Activated CD8-positive, alpha-beta memory T cell treated with anti-CD3 and anti-CD28 coated beads for 36 hours (primary cell): ENCODE measurements around the gene ZXDC. TPM values are rescaled to one million over a fixed set of nuclear protein-coding genes. Genes with fewer than 3 reads are reported as not detected.

ENCODE experiments used
- CTCF ChIA-PET: fragments of 350-600 bp; sonication (Branson Sonifier 250); formaldehyde crosslinking; loops from one replicate; lab custom pipeline; 2021; ENCODE audit warnings: antibody characterized with exemption; lab: Charles Lee
- POLR2A ChIA-PET: fragments of 350-600 bp; sonication (Branson Sonifier 250); formaldehyde crosslinking; loops from one replicate; lab custom pipeline; 2021; ENCODE audit warnings: antibody characterized with exemption; lab: Charles Lee
- total RNA-seq, 2 experiments: library from RNA; stranded (reverse); gene quantifications; one replicate each; pipeline ENCODE4 v1.2.3, GENCODE V29; 2021

Gene ZXDC
- 10 to 100 TPM; 20.5 to 21.8 TPM for total RNA-seq

DNA sequence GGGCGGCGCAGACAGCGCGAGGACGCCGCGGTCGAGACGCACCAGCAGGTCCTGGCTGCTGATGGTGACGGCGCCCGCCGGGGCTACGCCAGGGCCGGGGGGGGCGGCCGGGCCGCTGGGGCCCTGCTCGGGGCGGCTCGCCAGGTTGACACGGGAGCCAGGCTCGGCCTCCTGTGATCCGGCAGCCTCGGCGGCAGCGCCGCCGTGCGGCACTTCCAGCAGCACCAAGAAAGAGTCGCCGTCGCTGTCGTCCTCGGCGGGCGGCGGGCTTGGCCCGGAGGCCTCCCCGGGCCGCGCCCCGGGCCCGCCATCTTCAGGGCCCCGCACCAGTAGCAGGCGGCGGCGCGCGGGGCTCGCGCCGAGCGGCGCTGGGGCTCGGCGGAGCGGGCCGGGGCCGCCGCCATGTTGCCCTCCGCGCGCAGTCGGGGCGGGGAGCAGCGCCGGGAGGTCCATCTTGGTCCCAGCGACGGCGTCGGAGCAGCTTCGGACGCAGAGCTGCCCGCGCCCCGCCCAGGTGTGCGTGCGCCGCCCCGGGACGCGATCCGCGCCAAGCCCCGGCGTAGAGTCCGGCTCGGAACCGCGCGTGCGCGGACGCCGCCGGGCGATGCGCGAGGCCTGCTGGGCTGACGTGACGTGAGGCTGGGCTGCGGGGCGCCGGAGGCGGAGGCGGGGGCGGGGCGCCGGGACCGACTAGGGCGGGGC lies at the start of gene ZXDC:
ZXDC (minus strand) TSS at position 479 of the 702 bp plus-strand sequence; CDS start at position 453, 26 bp downstream.
- POLR2A ChIA-PET = interaction anchor here (0.6 kb wide), 2 partner anchors 338 to 880 kb away, joined by 3 to 4 read pairs; no protein-coding TSS in a partner anchor
- CTCF ChIA-PET = interaction anchor here (1.2 kb wide), 1 partner anchor 47 kb away, joined by 3 read pairs; no protein-coding TSS in a partner anchor

DNA sequence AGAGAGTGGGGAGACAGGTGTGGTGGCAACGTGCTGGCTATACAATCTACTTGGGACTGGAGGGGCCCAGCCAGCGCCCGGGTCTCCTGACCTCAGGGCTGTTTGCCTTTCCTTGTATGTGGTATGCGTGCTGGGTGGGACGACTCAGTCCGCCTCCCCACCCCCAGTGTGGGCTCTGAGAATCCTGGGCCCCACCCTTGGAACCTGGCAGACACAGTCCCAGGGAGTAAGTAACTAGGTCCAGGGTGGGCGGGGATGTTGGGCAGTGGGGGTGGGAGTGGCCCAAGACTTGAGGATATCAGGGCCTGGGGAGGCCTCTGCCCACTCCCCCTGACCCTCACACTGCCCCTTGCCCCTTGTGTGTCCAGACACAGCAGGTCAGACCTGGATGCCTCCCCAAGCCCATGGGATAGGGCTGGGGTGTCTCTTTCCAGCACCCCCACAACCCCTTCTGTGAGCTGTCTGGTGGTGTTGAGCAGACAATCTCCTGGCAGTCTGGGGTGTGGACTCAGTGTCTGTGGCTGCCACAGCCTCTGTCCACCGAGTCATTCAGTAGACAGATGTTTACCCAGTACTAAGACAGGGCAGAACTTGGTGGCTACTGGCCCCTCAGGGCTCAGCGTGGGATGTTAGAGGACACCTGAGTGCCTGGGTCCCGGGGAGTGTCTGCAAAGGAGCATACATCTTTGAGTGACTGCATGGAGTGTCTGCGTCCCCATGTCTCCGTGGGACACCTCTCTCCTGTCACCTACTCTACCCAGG lies 49.6 kb upstream of the ZXDC start:
- ChIA-PET POLR2A (no interaction called here), CTCF (interaction anchor here (0.6 kb wide), 1 partner anchor 155 kb away, joined by 3 read pairs; no protein-coding TSS in a partner anchor)

DNA sequence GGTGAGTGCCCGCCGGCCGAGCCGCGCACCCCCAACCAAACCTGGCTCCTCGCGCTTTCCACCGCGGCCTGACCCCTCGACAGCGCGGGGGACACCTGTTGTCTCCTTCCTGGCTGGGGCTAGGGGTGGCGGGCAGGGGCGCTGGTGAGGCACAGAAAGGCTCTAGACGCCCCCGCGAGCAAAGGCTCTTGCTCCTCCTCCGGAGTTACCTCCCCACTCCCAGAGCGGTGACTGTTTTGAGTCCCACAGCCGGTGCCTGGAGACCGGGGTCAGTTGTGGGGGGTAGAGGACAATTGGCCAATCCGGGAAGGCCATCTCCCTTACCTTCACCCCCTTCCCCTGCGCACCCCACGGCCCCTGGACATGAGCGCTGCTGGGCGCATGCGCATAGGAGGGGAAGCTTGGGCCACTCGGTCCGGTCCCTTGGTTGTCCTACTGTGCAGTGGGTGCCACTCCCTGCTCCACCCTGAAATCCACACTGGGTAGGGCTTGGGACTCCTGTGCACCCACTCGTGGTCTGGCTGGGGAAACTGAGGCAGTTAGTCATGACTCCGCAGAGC lies 48.8 kb upstream of the ZXDC start:
- POLR2A ChIA-PET = no interaction called here
- CTCF ChIA-PET = no interaction called here

- POLR2A ChIA-PET = no interaction called here
- CTCF ChIA-PET = interaction anchor here (1.0 to 1.2 kb wide), 2 partner anchors 10 to 155 kb away, joined by 3 read pairs; no protein-coding TSS in a partner anchor
Observed at GRCh38 chr3:126523745-126524428, 48.2 kb upstream of the ZXDC start, which contains the start of gene CHST13. Gene CHST13 (plus strand): TSS chr3:126524155. CDS start chr3:126524333, 178 bp downstream.

- POLR2A ChIA-PET = no interaction called here
- CTCF ChIA-PET = interaction anchor here (0.5 to 1.6 kb wide), 6 partner anchors 8 to 960 kb away, joined by 3 to 5 read pairs (median 3); partner anchors contain the start of gene ZXDC
Observed at GRCh38 chr3:126522363-126522788, 46.7 kb upstream of the ZXDC start.

DNA sequence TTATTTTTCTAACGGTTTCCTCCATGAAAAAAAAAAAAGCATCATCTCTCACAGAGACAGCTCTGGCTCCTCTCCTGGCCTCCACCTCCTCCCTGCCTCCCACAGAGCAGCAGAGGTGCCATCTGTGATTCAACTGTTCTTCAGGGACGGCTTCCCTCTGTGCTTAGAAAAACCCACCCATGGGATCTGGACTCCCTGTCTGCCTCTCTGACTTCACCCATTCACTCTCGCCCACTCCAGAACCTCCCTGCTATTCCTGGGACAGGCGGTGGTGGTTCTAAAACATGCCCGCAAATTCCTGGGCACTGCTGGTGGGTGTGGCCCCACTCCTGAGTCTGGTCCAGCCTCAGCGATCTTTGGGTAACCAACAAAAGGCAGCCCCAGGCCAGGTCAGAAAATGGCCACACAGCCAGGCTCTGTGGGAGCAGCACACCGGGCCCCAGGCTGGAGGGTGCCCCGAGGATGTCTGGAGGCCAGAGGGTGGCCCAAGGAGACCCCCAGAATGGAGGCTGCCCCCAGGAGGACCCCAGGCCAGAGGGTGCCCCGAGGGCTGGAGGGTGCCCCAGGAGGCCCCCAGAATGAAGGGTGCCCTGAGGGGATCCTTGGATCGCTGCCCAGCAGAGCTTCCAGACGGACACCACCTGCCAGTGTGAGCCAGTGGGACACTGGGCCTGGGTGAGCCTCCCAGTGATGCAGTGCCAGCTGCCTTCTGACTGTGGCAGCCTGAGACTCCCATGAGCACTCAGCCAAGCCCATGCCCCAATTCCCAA lies 45.6 kb upstream of the ZXDC start:
- CTCF ChIA-PET = interaction anchor here (0.6 to 1.6 kb wide), 4 partner anchors 9 to 115 kb away, joined by 3 to 5 read pairs (median 4); partner anchors contain the start of gene ZXDC
- POLR2A ChIA-PET = no interaction called here

DNA sequence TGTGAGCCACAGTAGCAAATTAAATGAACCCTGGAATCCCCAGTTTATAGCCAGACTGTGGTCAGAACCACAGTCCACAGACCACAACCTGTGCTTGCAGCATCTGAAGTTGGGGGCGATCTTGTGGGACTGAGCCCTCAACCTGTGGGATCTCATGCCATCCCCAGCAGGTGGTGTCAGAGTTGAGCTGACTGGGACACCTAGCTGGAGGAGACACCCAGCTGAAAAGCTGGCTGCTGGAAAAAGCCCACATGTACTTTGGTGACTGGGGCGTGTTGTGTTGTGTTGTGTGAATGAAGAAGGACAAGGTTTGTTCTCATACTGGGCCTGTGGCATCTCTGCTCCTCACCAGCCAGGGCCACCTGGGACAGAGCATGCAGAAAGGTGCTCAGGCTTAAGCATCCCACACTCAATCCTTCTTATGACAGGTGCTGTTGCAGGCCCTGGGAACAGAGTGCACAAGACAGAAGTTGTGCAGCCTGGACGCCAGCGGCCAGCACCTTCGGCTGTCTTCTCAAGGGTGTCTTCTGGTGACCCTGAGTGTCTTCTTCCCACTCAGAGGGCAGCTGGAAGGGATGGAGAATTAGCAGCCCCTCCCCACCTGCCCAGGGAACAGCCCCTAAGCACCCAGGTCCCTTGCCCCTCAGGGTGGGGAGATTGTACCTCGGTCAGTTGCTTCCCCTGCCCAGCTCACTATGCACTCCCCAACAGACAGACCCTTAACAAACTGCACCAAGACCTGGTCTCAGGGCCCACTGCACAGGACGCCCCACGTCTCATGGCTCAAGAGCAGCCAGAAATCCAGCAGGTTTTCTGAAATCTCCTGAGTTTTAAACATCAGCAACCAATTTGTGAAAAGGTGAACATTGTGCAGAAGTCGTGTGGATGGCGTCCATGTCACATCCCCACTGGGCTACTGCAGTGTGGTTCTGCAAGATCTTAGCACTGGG lies 44.1 kb upstream of the ZXDC start:
- ChIA-PET CTCF (interaction anchor here (0.7 kb wide), 1 partner anchor 9 kb away, joined by 3 read pairs; no protein-coding TSS in a partner anchor), POLR2A (no interaction called here)

DNA sequence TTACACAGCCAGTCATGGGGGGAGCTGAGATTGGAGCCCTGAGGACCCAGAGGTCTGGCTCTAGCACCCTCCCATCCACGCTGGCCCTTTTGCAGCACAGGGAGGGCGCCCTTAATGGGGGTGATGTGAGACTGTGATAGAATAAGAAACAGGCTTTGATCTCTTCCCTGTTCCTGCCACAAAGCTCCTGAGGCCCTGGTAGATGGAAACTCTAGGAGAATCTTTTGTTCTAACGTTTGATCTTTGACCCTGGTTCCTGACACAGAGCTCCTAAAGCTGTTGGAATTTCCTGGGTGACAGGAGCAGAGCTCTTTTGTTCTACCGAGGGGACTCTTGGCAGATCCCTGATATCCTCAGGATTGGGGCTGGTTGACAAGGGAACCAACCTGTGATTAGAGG lies 43.1 kb upstream of the ZXDC start:
- CTCF ChIA-PET = no interaction called here
- POLR2A ChIA-PET = no interaction called here

DNA sequence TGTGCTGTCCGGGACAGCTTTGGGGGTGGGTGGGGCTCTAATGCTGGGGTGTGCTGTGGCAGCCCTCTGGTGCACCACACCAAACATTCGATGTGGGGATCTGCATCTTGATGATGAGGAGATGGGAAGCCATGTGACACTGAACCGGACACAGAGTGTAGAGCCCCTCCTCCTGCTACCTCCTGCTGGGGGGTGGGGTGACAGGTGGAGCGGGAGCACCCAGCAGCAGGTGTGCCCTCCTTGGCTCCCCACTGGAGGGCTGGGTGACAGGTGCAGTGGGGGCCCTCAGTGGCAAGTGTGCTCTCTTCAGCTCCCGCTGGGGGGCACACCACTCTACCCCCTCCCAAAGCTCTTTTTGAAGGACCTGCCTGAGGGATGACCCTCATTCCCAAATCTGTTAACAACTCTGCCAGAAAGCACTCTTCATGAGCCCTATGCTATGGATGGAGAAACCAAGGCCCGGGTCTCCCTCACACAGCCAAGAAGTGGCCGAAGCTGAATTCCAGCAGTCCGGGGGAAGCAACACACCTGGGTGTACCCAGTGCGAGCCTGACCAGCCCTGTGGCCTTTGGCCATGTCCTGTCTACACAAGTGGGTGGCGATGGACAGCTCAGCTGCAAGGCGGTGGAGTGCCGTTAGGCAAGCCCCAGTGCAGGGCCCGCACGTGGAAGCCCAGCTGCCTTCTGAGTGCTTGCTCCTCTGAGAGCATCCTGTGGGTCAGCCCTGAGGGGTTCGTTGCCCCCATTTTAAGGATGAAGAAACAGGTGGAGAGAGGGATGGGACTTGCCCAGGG lies 42.5 kb upstream of the ZXDC start:
- CTCF ChIA-PET = no interaction called here

DNA sequence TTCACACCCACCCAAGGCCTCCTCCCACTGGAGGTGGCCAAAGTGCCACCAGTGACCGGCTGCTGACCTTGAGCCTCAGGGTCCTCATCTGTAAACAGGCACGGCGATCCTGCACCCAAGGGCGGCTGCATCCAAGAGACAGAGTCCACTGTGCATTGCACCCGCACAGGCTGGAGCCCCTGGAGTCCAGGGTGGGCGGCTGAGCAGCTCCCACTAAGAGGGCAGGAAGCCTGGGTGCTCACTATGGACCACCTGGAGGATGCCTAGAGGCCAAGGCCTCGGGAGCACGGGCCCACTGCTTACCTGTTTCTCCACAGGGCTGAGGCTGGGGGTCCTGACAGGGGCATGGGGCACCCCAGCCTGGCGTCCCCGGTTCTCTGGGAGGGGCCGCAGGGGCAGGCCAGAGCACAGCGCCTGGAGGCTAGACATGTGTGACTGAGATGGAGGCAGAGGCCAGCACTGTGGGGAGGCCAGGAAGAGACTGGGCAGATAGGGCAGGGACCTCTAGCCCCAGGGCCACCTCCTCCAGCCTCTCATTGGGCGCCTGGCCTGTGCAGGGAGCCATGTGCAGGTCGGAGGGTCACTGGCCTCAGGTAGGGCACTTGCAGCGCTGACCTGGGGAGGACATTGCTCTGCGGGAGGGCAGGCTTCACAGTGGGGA lies 41.7 kb upstream of the ZXDC start, which contains the start of gene UROC1:
UROC1 (minus strand) TSS at position 483 of the 661 bp plus-strand sequence; CDS start at position 429, 54 bp downstream.
- POLR2A ChIA-PET = no interaction called here
- CTCF ChIA-PET = no interaction called here

More for the DNA sequence above, 42.5 kb upstream of the ZXDC start:
- POLR2A ChIA-PET = no interaction called here

DNA sequence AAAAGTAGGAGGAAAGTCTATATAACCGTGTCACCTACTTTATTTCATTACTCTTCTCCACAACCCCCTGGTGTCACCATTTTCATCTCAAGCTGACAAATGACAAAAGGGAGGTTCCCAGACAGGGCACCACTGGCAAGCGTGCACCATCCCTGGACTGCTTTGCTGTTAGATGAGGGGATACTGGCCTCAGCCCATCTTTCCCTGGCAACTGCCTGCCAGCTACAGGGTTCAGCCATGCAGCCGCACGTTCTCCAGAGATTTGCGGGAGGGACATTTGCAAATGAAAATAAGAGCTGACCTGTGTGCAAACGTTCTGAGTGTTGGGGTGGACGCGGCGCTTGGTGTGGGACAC lies 41.2 kb upstream of the ZXDC start:
- ChIA-PET POLR2A (no interaction called here), CTCF (no interaction called here)

DNA sequence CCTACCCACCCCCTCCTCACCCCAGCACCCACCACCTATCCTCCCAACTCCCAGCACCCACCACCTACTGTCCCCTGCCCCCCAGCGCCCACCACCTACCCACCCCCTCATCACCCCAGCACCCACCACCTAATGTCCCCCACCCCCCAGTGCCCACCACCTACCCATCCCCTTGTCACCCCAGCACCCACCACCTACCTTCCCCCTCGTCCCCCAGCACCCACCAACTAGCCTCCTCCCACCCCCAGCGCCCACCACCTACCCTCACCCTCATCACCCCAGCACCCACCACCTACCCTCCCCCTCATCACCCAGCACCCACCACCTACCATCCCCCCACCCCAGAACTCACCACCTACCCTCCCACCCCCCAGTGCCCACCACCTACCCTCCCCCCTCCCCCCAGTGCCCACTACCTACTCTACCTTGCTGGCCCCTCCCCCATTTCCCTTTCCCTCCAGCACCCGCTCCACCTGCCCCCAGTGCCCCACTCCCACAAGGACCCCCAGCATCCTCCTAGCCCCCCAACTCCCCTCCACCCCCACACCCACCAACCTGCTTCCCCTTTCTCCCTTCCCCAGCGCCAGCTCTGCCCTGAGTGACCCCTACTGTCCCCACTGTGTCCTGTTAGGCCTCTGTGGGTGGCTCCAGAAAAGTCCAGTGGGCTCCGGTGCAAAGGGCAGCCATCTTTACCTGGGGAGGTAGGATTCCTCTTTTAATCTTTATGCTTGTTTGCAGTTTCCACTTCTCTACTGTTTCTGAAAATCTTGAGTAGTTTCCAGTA lies 40.7 kb upstream of the ZXDC start:
- CTCF ChIA-PET = no interaction called here

DNA sequence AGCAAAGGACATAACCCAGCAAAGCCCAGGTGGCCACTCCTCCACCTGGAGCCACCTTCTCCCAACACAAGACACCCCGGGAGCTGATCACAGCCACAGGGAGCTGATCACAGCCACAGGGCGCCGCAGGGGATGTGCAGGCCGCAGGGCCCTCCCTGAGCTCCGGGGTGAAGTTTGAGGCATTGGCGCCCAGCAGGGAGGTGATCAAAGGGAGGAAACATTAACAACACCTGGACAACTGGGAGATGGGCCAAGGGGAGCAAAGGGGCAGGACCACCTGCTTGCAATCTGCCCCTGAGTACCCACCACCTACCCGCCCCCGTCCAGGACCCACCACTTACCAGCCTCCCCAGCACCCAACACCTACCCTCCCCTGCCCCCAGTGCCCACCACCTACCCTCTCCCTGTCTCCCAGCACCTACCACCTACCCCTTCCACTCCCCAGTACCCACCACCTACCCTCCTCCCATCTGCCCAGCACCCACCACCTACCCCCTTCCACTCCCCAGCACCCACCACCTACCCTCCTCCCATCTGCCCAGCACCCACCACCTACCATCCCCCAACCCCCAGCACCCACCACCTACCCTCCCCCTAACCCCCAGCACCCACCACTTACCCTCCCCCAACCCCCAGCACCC lies 39.5 kb upstream of the ZXDC start:
- CTCF ChIA-PET = no interaction called here
- POLR2A ChIA-PET = no interaction called here

More for the DNA sequence above, 40.7 kb upstream of the ZXDC start:
- POLR2A ChIA-PET = no interaction called here

DNA sequence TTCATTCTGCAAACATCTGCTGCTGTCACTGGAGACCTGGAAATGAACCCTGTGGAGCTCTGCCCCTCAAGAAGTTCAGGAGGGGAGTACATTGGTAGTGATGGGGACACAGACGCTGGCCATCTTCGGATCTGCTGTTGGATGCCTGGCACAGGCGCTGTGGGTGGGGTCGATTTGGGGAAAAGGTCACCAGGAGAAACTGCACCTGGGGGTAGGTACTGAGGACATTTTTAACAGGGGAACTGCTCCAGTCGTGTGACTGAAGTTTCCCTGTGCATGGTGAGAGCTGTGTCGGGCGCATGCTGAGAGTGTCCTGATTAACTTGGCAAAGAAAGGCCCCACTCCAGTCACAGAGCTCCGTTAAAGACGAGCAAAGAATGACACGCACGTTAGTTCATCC lies 38.5 kb upstream of the ZXDC start:
- POLR2A ChIA-PET = no interaction called here
- CTCF ChIA-PET = interaction anchor here (1.2 kb wide), 1 partner anchor 9 kb away, joined by 3 read pairs; no protein-coding TSS in a partner anchor
